ENCODE measurements around the gene DNAJB12. TPM values are rescaled to one million over a fixed set of nuclear protein-coding genes. Genes with fewer than 3 reads are reported as not detected.

DNAJB12 gene
- total RNA-seq, 1 experiment from 2014 or later: 27.6 TPM

DNA sequence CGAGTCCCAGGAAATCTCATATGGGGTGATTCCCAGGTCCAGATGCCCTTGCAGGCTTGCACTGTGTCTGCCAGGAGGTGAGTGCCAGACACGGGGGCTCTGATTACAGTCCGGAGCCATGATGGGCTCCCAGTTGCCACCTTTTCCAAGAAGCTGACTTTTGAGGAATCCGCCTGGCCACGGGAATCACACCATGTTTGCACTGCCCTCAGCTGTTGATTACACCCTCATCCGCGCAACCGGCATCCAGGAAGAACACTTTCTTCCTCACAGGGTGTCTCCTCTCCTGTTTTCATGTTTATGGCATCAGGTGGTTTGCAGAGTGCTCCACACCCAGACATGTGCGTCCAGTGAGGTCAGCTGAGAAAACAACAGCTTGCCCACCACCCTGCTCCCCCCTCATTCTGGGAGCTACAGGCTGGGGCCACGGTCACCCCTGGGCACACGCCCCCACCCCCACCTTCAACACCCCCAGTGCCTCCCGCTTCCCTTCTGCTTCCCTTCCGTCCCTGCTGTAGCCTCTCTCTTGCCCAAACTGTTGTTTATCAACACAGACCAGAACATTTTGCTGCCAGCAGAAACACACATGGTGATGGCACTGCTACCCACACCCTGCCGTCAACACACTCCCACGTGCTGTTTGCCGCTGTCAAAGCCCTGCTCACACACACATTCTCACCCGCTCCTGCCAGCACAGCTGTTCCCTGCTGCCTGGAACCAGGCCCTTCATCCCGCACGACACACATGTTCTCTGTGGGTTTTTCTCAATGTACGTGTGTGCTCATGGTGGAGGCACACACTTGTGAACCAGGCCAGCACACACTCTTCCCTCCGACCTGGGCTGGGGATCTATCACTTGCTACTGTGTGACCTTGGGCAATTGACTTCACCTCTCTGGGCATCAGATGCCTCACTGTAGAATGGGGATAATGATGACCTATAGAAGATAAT lies 45.2 kb downstream of the DNAJB12 start:
- no peak overlapping the region for H2BK15ac ChIP-seq (ENCODE audit: low read depth, low read length)
- no peak overlapping the region for H3K4ac ChIP-seq (ENCODE audit: low read depth, low read length)
- H3K9ac ChIP-seq (ENCODE audit: extremely low read depth, insufficient read length, low read length): no peak overlapping the region
- H4K91ac ChIP-seq (ENCODE audit: insufficient read length, low read depth, low read length): no peak overlapping the region
- no peak overlapping the region for H4K5ac ChIP-seq (ENCODE audit: insufficient read length, low read depth, low read length)
- no peaks in the 10 kb centered on the region for H3K27me3 ChIP-seq (ENCODE audit: insufficient read depth, low read length)
- no peak overlapping the region for H3K56ac ChIP-seq (ENCODE audit: insufficient read length, low read depth, low read length)
- H2AK5ac ChIP-seq (ENCODE audit: insufficient read length, low read length): no peak overlapping the region
- no peaks in the 10 kb centered on the region; a peak in 1 of 5 replicates for H3K9me3 Mint-ChIP-seq
- peaks cover 17 to 19% of the 10 kb centered on the region in 2 experiments for H3K4me1 Mint-ChIP-seq
- H2BK12ac ChIP-seq (ENCODE audit: insufficient read length, low read depth, low read length): no peak overlapping the region
- H3K27ac Mint-ChIP-seq: peak overlapping the region in 2 of 3 experiments; percentile 59 to 63; a peak in 2 of 7 replicates
- no peak overlapping the region for H2BK5ac ChIP-seq (ENCODE audit: insufficient read length, low read length)
- no peaks in the 10 kb centered on the region for H4K20me1 ChIP-seq (ENCODE audit: control insufficient read depth, insufficient read depth, insufficient read length)
- H2BK120ac ChIP-seq (ENCODE audit: low read depth, low read length, poor library complexity, severe bottlenecking): no peak overlapping the region
- H3T11ph ChIP-seq (ENCODE audit: low read length): no peak overlapping the region
- H3K23me2 ChIP-seq (ENCODE audit: insufficient read length, low read depth, low read length, poor library complexity, severe bottlenecking): no peaks in the 10 kb centered on the region
- WGBS (ENCODE audit: extremely low coverage, insufficient read length, low lambda C conversion rate): no CpG with 5 or more reads among the region's 21 CpGs
- no peak overlapping the region for H3K18ac ChIP-seq (ENCODE audit: insufficient read length, low read depth, low read length)
- TF ChIP-seq, protein P1, sequence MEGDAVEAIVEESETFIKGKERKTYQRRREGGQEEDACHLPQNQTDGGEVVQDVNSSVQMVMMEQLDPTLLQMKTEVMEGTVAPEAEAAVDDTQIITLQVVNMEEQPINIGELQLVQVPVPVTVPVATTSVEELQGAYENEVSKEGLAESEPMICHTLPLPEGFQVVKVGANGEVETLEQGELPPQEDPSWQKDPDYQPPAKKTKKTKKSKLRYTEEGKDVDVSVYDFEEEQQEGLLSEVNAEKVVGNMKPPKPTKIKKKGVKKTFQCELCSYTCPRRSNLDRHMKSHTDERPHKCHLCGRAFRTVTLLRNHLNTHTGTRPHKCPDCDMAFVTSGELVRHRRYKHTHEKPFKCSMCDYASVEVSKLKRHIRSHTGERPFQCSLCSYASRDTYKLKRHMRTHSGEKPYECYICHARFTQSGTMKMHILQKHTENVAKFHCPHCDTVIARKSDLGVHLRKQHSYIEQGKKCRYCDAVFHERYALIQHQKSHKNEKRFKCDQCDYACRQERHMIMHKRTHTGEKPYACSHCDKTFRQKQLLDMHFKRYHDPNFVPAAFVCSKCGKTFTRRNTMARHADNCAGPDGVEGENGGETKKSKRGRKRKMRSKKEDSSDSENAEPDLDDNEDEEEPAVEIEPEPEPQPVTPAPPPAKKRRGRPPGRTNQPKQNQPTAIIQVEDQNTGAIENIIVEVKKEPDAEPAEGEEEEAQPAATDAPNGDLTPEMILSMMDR (conservative IDR thresholded peaks at IDR 0.05): no peak
- DNase-seq: no peak
- H3K23ac ChIP-seq (ENCODE audit: insufficient read length, low read depth, low read length): no peak overlapping the region
- H3K4me3 Mint-ChIP-seq: no peak overlapping the region; a peak in 1 of 5 replicates
- no peak overlapping the region for H3K14ac ChIP-seq (ENCODE audit: insufficient read depth, low read length)
- no peak overlapping the region for H2BK20ac ChIP-seq (ENCODE audit: low read depth, low read length, poor library complexity, severe bottlenecking)
- H4K8ac ChIP-seq (replicated peaks; ENCODE audit: insufficient read length, low read depth, low read length): no peak overlapping the region
- H3K27me3 Mint-ChIP-seq (ENCODE audit: low read depth): peaks cover 4% of the 10 kb centered on the region
- no peak overlapping the region for H3K27ac ChIP-seq (ENCODE audit: insufficient read length, low read depth, low read length)
- H3K4me2 ChIP-seq (ENCODE audit: insufficient read depth, insufficient read length, low read length): no peak overlapping the region
- no peaks in the 10 kb centered on the region for H3K9me3 ChIP-seq (ENCODE audit: control insufficient read depth, low read depth, low read length)
- H3K4me1 ChIP-seq (ENCODE audit: insufficient read depth, low read length): peaks cover 9% of the 10 kb centered on the region; the same call in 1 of the 2 replicates
- H3K79me2 ChIP-seq (ENCODE audit: insufficient read depth, low read length): no peaks in the 10 kb centered on the region
- no peaks in the 10 kb centered on the region; a peak in 1 of 7 replicates for H3K36me3 Mint-ChIP-seq (ENCODE audit: insufficient read depth in 1 of 3, low read depth in 3 of 3)
- H3K79me1 ChIP-seq (ENCODE audit: insufficient read depth, low read depth, low read length, poor library complexity, severe bottlenecking): no peaks in the 10 kb centered on the region
- no peak overlapping the region for H2AFZ ChIP-seq (ENCODE audit: low read length)
